Panc1 (cell line): ENCODE measurements around the gene LAMA5. TPM values are rescaled to one million over a fixed set of nuclear protein-coding genes. Genes with fewer than 3 reads are reported as not detected.

ENCODE experiments used
- ATAC-seq: fragments of 200-7000 bp; cut with Tn5 transposase; 2 replicates; pipeline ENCODE4 v1.9.1; 2020; ENCODE audit warnings: mild to moderate bottlenecking, moderate library complexity
- BruUV-seq: library from RNA; stranded (reverse); fragments of 400-500 nt; replicated peaks from 2 replicates; lab custom pipeline; 2021; lab: Mats Ljungman, UMichigan
- CTCF ChIA-PET: fragments of 300-600 bp; sonication (Branson Sonifier 250); formaldehyde crosslinking; loops from one replicate; lab custom pipeline; 2022; ENCODE audit warnings: antibody characterized with exemption; lab: Charles Lee
- POLR2A ChIA-PET: fragments of 300-600 bp; sonication (Branson Sonifier 250); formaldehyde crosslinking; loops from one replicate; lab custom pipeline; 2022; ENCODE audit warnings: antibody characterized with exemption; lab: Charles Lee
- DNase-seq: peaks from one replicate; pipeline ENCODE4 v3.0.0-alpha.2; 2010; ENCODE audit warnings: low read depth, low spot score
- H3K27ac ChIP-seq: 2 replicates; pipeline ENCODE4 v1.5.1; 2011; ENCODE audit warnings: mild to moderate bottlenecking, low read length, inconsistent platforms
- H3K27me3 ChIP-seq: fragments of 200-500 bp; sonication (Bioruptor generic); 2 replicates; pipeline ENCODE4 v1.6.0; 2014; ENCODE audit warnings: low read length, inconsistent platforms; ENCODE audit not compliant: control insufficient read depth, insufficient read depth
- H3K36me3 ChIP-seq: fragments of 200-500 bp; sonication (Bioruptor generic); 2 replicates; pipeline ENCODE4 v1.5.1; 2014; ENCODE audit warnings: inconsistent platforms, mild to moderate bottlenecking, low read length, moderate library complexity; ENCODE audit not compliant: control insufficient read depth, insufficient read depth
- H3K4me1 ChIP-seq: 2 replicates; pipeline ENCODE4 v1.5.1; 2011; ENCODE audit warnings: inconsistent platforms, mild to moderate bottlenecking, low read length, moderate library complexity; ENCODE audit not compliant: control insufficient read depth, insufficient read depth
- H3K4me3 ChIP-seq, 2 experiments: 2 replicates each; pipeline ENCODE4 v1.5.1; 2011 to 2012; ENCODE audit warnings: low read depth in 2 of 2, low read length in 2 of 2, mild to moderate bottlenecking in 2 of 2, inconsistent platforms in 1 of 2, moderate library complexity in 1 of 2
- H3K9me3 ChIP-seq: fragments of 200-500 bp; sonication (Bioruptor generic); 2 replicates; pipeline ENCODE4 v1.5.1; 2014; ENCODE audit warnings: low read depth, mild to moderate bottlenecking, inconsistent platforms, low read length, moderate library complexity; ENCODE audit not compliant: control insufficient read depth, insufficient read depth
- POLR2AphosphoS5 ChIP-seq: IDR thresholded peaks from 2 replicates; pipeline ENCODE4 v1.6.1; 2012; ENCODE audit warnings: mild to moderate bottlenecking, low read depth, low read length, moderate library complexity
- SIN3A ChIP-seq: IDR thresholded peaks from 2 replicates; pipeline ENCODE4 v1.6.1; 2012; ENCODE audit warnings: low read depth, mild to moderate bottlenecking, low read length, moderate library complexity, borderline replicate concordance; ENCODE audit not compliant: insufficient read depth
- TCF7L2 ChIP-seq: IDR thresholded peaks from 2 replicates; pipeline ENCODE4 v1.6.1; 2011; ENCODE audit warnings: mild to moderate bottlenecking, low read depth, low read length, inconsistent platforms
- in situ Hi-C: cut with HindIII; loops from 2 replicates; pipeline ENCODE4 v1.10.0; 2016; ENCODE audit warnings: low sequenced_read_pairs, low pct_unique_long_range_greater_than_20kb
- intact Hi-C: fragments of 100-400 bp; cut with micrococcal nuclease; formaldehyde crosslinking; loops from one replicate; pipeline ENCODE4 v1.10.0; 2022; ENCODE audit not compliant: unreplicated experiment
- total RNA-seq: library from RNA; stranded (reverse); gene quantifications from one replicate; pipeline ENCODE4 v1.2.1, GENCODE V29; 2021; ENCODE audit not compliant: unreplicated experiment
- TF ChIP-seq, protein P1 (sequence below), 2 experiments: IDR thresholded peaks; 2 replicates each; pipeline ENCODE4 v1.6.1; 2011 to 2012; ENCODE audit warnings: low read depth in 2 of 2, control low read depth in 1 of 2, low read length in 1 of 2, mild to moderate bottlenecking in 1 of 2, moderate library complexity in 1 of 2; ENCODE audit not compliant: insufficient read depth in 1 of 2
- TF ChIP-seq, protein P2 (sequence below): fragments of 450-650 bp; IDR thresholded peaks from 2 replicates; pipeline ENCODE4 v1.5.1; 2017; ENCODE audit warnings: mild to moderate bottlenecking

LAMA5 gene
- total RNA-seq, 1 experiment from 2014 or later: 497 TPM

DNA sequence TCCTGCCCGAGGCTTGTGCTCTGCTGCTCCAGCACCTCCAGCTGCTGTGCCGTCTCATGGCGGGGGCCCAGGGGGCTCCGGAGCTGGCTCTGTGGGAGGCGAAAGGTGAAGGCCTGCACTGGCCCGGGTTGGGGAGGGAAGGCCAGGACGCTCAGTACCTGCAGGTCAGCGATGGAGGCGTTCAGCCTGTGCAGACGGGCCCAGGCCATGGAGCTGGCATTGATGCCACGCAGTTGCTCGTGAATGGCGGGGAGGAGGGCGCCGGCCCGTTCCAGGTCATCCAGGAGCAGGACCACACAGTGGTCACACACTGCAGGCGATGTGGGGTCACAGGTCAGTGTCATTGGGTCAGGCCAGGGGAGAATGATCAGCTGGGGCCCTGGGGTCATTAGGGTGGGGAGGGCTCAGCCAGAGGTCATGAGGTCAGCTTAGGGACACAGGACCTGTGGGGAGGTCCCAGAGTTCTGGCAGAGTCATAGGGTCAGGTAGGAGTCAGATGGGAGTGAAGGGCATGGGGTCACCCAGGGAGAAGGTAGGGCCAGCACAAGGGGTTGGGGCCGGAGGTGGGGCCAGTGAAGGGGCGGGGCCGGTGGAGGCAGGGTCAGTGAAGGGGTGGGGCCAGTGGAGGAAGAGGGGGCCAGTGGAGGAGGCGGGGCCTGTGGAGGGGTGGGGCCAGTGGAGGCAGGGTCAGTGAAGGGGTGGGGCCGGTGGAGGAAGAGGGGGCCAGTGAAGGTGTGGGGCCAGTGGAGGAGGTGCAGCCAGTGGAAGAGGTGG, 46.3 kb downstream of the LAMA5 start:
- H3K9me3 ChIP-seq: no peaks in the 10 kb centered on the region
- TF ChIP-seq, protein P1, sequence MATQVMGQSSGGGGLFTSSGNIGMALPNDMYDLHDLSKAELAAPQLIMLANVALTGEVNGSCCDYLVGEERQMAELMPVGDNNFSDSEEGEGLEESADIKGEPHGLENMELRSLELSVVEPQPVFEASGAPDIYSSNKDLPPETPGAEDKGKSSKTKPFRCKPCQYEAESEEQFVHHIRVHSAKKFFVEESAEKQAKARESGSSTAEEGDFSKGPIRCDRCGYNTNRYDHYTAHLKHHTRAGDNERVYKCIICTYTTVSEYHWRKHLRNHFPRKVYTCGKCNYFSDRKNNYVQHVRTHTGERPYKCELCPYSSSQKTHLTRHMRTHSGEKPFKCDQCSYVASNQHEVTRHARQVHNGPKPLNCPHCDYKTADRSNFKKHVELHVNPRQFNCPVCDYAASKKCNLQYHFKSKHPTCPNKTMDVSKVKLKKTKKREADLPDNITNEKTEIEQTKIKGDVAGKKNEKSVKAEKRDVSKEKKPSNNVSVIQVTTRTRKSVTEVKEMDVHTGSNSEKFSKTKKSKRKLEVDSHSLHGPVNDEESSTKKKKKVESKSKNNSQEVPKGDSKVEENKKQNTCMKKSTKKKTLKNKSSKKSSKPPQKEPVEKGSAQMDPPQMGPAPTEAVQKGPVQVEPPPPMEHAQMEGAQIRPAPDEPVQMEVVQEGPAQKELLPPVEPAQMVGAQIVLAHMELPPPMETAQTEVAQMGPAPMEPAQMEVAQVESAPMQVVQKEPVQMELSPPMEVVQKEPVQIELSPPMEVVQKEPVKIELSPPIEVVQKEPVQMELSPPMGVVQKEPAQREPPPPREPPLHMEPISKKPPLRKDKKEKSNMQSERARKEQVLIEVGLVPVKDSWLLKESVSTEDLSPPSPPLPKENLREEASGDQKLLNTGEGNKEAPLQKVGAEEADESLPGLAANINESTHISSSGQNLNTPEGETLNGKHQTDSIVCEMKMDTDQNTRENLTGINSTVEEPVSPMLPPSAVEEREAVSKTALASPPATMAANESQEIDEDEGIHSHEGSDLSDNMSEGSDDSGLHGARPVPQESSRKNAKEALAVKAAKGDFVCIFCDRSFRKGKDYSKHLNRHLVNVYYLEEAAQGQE (IDR thresholded peaks at IDR 0.05; ENCODE audit: insufficient read depth in 1 of 2, low read depth in 2 of 2, low read length in 1 of 2): no peak
- no peak for TF ChIP-seq TCF7L2
- TF ChIP-seq POLR2AphosphoS5: no peak; the same call in none of the 2 replicates
- TF ChIP-seq, protein P2, sequence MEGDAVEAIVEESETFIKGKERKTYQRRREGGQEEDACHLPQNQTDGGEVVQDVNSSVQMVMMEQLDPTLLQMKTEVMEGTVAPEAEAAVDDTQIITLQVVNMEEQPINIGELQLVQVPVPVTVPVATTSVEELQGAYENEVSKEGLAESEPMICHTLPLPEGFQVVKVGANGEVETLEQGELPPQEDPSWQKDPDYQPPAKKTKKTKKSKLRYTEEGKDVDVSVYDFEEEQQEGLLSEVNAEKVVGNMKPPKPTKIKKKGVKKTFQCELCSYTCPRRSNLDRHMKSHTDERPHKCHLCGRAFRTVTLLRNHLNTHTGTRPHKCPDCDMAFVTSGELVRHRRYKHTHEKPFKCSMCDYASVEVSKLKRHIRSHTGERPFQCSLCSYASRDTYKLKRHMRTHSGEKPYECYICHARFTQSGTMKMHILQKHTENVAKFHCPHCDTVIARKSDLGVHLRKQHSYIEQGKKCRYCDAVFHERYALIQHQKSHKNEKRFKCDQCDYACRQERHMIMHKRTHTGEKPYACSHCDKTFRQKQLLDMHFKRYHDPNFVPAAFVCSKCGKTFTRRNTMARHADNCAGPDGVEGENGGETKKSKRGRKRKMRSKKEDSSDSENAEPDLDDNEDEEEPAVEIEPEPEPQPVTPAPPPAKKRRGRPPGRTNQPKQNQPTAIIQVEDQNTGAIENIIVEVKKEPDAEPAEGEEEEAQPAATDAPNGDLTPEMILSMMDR: no peak
- no peak for TF ChIP-seq SIN3A
- H3K4me1 ChIP-seq: peaks cover 4% of the 10 kb centered on the region; the same call in 1 of the 2 replicates
- in situ Hi-C loops: no loop called here
- H3K4me3 ChIP-seq: no peak overlapping the region
- CTCF ChIA-PET: no interaction called here
- H3K27me3 ChIP-seq: no peaks in the 10 kb centered on the region
- BruUV-seq: no TSS peak
- DNase-seq (no peak), ATAC-seq (peak; percentile 28; the same call in 1 of the 2 replicates)
- H3K27ac ChIP-seq: no peak overlapping the region
- intact Hi-C loops: no loop called here
- H3K36me3 ChIP-seq: peaks cover 8% of the 10 kb centered on the region
- POLR2A ChIA-PET: no interaction called here

DNA sequence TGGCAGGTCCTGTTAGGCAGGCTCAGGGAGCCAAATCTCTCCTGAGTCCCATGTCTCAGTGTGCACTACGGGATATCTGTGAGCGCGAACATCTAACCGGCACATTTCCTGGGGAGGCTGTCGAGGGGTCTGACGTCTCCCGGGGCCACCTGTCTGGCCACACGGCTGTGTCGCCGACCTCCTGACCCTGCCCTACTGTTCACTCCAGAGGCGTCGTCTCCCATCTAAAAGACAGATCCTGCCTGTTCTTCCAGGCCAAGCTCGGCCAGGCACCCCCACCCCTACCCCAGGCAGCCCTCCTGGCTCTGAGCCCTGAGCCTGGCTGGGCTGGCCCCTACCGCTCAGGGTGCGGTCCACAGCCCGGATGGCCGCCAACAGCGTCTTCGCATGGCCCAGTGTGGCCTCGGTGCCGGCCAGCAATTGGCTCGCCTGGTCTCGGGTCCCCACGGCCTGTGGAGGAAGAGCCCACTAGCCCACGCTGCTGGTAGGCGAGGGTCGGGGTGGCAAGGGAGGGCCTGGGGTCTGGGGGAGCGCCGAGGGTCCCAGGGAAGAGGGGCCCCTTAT, 47.7 kb downstream of the LAMA5 start:
- no peaks in the 10 kb centered on the region for H3K9me3 ChIP-seq
- in situ Hi-C loops: no loop called here
- no peak overlapping the region for H3K4me3 ChIP-seq
- ATAC-seq: no peak
- CTCF ChIA-PET: no interaction called here
- BruUV-seq: TSS peak; percentile 77
- peaks cover 1% of the 10 kb centered on the region; the same call in 1 of the 2 replicates for H3K4me1 ChIP-seq
- peak overlapping the region; percentile 44 for H3K27ac ChIP-seq
- H3K27me3 ChIP-seq: no peaks in the 10 kb centered on the region
- POLR2A ChIA-PET: no interaction called here
- TF ChIP-seq, protein P2: no peak
- TF ChIP-seq, protein P1 (IDR thresholded peaks at IDR 0.05; ENCODE audit: insufficient read depth in 1 of 2, low read depth in 2 of 2, low read length in 1 of 2): no peak
- TF ChIP-seq SIN3A (no peak), POLR2AphosphoS5 (no peak), TCF7L2 (no peak)
- intact Hi-C loops: no loop called here
- peaks cover 10% of the 10 kb centered on the region for H3K36me3 ChIP-seq
- DNase-seq: no peak
